Astrocyte of the cerebellum (primary cell): ENCODE measurements around the gene TRPT1.

Experiments used
- DNase-seq: peaks from one replicate; pipeline ENCODE4 v3.0.0-alpha.2; 2011; ENCODE audit warnings: low read depth
- H3K4me3 ChIP-seq: 2 replicates; pipeline ENCODE4 v1.5.1; 2011; ENCODE audit warnings: mild to moderate bottlenecking, low read depth, low read length, moderate library complexity
- CTCF ChIP-seq: IDR thresholded peaks from 2 replicates; pipeline ENCODE4 v1.5.1; 2012; ENCODE audit warnings: low read length, low read depth, moderate library complexity, mild to moderate bottlenecking; ENCODE audit errors: missing control alignments
- in situ Hi-C: cut with HindIII; loops from 2 replicates; pipeline ENCODE4 v1.10.0; 2017; ENCODE audit warnings: low sequenced_read_pairs

TRPT1 gene

GRCh38 chr11:64230171-64230984 lies 4.4 kb upstream of the TRPT1 start, which contains the start of gene DNAJC4:
DNAJC4 (plus strand) TSS chr11:64230548; CDS start chr11:64230855, 307 bp downstream.
- peak within 1 kb of the TSS; percentile 70 for H3K4me3 ChIP-seq
- DNase-seq, result peak; percentile 74
- in situ Hi-C loops, result no loop called here
- no peak for TF ChIP-seq CTCF

GRCh38 chr11:64229744-64230170 lies 3.8 kb upstream of the TRPT1 start:
- no peak for DNase-seq
- peak overlapping the region; percentile 70 for H3K4me3 ChIP-seq
- TF ChIP-seq CTCF, result no peak
- in situ Hi-C loops, result no loop called here

DNA sequence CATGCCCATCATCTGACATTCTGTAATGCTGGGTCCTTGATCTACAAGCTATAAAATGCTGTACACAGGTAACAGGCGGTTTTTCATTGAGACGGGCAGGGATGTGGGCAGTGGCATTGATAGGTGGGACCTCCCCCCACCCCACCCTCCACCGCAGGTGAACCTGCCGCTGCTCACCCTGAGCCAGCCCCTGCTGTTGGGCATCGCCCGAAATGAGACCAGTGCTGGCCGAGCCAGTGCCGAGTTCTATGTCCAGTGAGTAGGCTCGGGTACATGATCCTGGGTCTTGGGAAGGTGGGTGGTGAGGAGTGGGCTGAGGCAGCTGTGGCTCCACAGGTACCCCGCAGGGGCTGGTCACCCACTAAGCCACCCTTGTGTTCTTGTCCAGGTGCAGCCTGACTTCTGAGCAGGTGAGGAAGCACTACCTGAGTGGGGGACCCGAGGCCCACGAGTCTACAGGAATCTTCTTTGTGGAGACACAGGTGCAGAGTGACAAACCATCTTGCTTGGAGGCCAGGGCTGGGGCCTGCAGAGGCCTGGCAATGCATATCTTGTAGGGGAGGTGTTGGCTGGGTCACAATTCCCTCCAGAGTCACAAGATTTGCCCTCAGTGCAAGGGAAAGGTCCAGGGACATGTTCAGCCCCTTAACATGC lies 3.2 kb upstream of the TRPT1 start:
- TF ChIP-seq CTCF, result no peak
- no peak overlapping the region for H3K4me3 ChIP-seq
- DNase-seq, result no peak
- in situ Hi-C loops, result no loop called here

DNA sequence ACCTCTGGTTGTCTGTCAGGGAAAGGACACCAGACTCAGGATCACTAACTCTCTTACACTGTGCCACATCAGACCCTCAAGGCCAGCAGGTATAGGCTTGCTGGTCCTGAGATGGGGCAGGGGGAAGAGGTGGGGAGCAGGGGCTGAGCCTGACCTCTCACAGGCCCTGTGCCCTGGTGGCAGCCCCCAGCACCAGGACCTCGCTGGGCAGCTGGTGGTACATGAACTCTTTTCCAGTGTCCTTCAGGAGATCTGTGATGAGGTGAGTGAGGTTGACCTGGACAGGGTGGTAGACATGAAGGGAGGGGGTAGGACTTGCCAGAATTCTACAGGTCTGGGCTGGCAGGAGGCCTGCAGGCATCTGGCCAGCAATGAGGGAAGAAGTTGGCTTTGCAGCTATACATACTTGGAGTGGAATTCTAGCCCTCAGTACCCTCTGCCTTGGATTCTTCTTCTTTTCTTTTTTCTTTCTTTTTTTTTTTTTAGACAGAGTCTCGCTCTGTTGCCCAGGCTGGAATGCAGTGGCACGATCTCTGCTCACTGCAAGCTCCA lies 1.5 kb upstream of the TRPT1 start:
- peak overlapping the region; percentile 61 for H3K4me3 ChIP-seq
- in situ Hi-C loops, result no loop called here
- no peak for DNase-seq
- no peak for TF ChIP-seq CTCF

DNA sequence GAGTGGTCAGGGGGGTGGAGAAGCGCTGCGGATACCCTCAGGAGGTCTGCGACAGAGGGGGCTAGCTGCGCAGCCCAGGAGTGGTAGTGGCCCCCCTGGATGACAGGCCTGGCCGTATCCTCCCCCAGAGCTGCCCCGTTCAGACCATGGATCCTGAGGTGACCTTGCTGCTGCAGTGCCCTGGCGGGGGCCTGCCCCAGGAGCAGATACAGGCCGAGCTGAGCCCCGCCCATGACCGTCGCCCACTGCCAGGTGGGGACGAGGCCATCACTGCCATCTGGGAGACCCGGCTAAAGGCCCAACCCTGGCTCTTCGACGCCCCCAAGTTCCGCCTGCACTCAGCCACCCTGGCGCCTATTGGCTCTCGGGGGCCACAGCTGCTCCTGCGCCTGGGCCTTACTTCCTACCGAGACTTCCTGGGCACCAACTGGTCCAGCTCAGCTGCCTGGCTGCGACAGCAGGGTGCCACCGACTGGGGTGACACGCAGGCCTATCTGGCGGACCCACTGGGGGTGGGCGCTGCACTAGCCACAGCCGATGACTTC lies 593 bp upstream of the TRPT1 start:
- no peak for TF ChIP-seq CTCF
- H3K4me3 ChIP-seq, result peak overlapping the region; percentile 61
- in situ Hi-C loops, result no loop called here
- no peak for DNase-seq

GRCh38 chr11:64224891-64225607 lies 937 bp downstream of the TRPT1 start:
- in situ Hi-C loops, result loop anchor here (25.0 kb wide), 1 partner anchor 412 kb away; no protein-coding TSS in a partner anchor
- no peak for TF ChIP-seq CTCF
- DNase-seq, result no peak
- H3K4me3 ChIP-seq, result peak overlapping the region; percentile 61
